Activated naive CD8-positive, alpha-beta T cell treated with anti-CD3 and anti-CD28 coated beads, Interleukin-2, amount 10 ng/mL, durations not matched to agents 7 days and 5 days (primary cell): ENCODE data around the gene RUNX1. TPM values are rescaled to one million over a fixed set of nuclear protein-coding genes. Genes with fewer than 3 reads are reported as not detected.

Experiments used
- ATAC-seq: fragments of 150-1000 bp; cut with Tn5 transposase; one replicate; pipeline ENCODE4 v1.10.0; 2021; ENCODE audit warnings: low read depth, moderate library complexity
- POLR2A ChIA-PET: fragments of 350-600 bp; sonication (Branson Sonifier 250); formaldehyde crosslinking; loops from one replicate; lab custom pipeline; 2021; ENCODE audit warnings: antibody characterized with exemption; lab: Charles Lee
- DNase-seq: peaks from one replicate; pipeline ENCODE4 v3.0.0; 2021
- H3K27ac Mint-ChIP-seq: one replicate; pipeline ENCODE4 v1.8.0; 2022; ENCODE audit warnings: mild to moderate bottlenecking, mixed read lengths
- H3K27me3 Mint-ChIP-seq: one replicate; pipeline ENCODE4 v1.8.0; 2022; ENCODE audit warnings: mild to moderate bottlenecking, moderate library complexity, mixed read lengths
- H3K36me3 Mint-ChIP-seq: one replicate; pipeline ENCODE4 v1.8.0; 2021; ENCODE audit warnings: mild to moderate bottlenecking, mixed read lengths
- H3K4me1 Mint-ChIP-seq: one replicate; pipeline ENCODE4 v1.8.0; 2021; ENCODE audit warnings: mixed read lengths
- H3K4me3 Mint-ChIP-seq: one replicate; pipeline ENCODE4 v1.8.0; 2022; ENCODE audit warnings: mild to moderate bottlenecking, moderate library complexity, mixed read lengths
- H3K9me3 Mint-ChIP-seq: one replicate; pipeline ENCODE4 v1.8.0; 2021; ENCODE audit warnings: mixed read lengths
- total RNA-seq, 2 experiments: library from RNA; stranded (reverse); gene quantifications; one replicate each; pipeline ENCODE4 v1.2.3, GENCODE V29; 2021

The RUNX1 gene
- total RNA-seq, 2 experiments from 2014 or later, result 23.0 to 29.7 TPM

DNA sequence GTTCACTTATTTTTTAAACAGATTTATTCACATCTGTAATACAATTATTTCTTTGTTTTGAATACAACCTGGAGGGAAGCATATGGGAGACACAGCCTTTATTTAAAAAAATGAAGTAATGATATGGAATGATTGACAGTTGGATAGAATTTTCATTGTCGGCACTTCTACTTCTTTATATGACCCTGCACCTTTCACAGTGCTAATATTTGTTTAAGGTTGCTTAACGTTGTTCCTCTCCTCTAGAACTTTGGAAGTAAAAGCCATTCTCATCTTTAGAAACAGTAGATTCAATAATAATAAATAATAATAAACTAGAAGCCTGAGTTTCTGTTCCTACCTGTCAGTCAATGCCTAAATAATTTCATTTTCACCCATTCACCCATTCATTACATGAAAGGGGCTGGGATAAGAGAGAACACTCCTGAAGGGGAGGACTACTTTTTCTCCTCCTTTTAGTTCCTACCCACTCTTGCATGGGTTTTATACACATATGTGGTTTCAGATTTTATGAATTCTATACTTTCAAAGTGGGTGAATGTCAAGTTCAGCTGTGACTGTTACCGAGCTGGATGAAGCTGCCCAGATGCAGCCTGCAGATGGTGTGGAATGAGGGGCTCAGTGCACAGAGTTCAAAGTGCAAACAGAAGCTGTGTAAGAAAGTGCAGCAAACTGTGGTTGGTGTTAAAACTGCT is 9.4 kb downstream of the RUNX1 start:
- Mint-ChIP-seq H3K4me1 (peaks cover 65% of the 10 kb centered on the region), H3K9me3 (no peaks in the 10 kb centered on the region), H3K4me3 (no peak overlapping the region), H3K27me3 (peaks cover 11% of the 10 kb centered on the region), H3K36me3 (peaks cover 6% of the 10 kb centered on the region), H3K27ac (no peak overlapping the region)
- no peak for ATAC-seq
- DNase-seq, result no peak
- POLR2A ChIA-PET, result interaction anchor here (0.6 to 1.3 kb wide), 2 partner anchors 11 to 166 kb away, joined by 3 to 5 read pairs; no protein-coding TSS in a partner anchor

DNA sequence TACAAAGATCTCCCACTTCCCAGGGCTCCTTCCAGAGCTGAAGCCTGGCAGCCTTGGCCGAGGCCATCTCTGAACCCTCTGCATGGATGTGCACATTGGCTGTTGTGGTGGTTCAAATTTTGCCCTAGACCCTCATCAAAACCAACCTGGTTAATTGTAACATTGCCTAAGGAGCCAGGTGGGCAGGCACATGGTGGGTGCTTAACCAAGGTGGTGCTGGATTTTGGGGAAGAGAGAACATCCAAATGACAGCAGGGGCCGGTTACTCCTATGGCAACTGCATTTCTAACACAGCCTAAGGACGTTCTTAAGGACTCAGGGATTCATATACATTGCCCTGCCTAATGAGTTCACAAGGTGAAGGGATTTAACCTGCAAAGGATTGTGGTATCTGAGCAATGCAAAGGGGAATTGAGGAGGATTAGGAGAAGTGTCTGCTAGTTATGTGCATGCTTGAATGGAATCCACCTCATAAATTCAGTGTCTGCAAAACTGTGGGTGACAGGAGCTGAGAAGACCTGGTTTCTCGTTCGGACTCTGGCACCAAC is 10.3 kb downstream of the RUNX1 start:
- no peak for ATAC-seq
- H3K4me1 Mint-ChIP-seq, result peaks cover 57% of the 10 kb centered on the region
- H3K27me3 Mint-ChIP-seq, result peaks cover 12% of the 10 kb centered on the region
- POLR2A ChIA-PET, result interaction anchor here (0.6 to 1.9 kb wide), 6 partner anchors 9 to 625 kb away, joined by 3 to 7 read pairs (median 4); no protein-coding TSS in a partner anchor
- H3K36me3 Mint-ChIP-seq, result peaks cover 4% of the 10 kb centered on the region
- H3K4me3 Mint-ChIP-seq, result peak overlapping the region; percentile 43
- H3K27ac Mint-ChIP-seq, result peak overlapping the region; percentile 57
- no peak for DNase-seq
- no peaks in the 10 kb centered on the region for H3K9me3 Mint-ChIP-seq

DNA sequence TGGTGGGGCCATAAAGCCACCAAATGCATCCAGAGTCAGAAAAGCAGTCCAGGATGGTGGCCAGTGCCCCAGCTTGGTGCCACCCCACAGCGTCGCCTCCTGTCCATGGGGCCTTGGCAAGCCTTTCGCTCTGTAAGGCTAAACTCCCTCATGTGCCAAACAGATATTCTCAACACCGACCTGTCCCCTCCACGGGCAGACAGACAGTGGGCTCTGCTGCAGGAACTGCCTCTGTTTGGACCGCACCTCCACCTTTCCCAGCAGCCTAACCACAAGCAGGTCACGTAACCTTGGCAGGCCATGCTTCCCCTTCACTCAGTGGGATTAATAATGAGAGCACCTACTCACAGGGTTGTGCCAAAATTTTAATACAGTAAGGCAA is 11.7 kb downstream of the RUNX1 start:
- Mint-ChIP-seq H3K27me3 (peaks cover 14% of the 10 kb centered on the region), H3K36me3 (peaks cover 5% of the 10 kb centered on the region), H3K9me3 (peaks cover 3% of the 10 kb centered on the region), H3K4me3 (peak overlapping the region; percentile 51), H3K4me1 (peaks cover 50% of the 10 kb centered on the region), H3K27ac (peak overlapping the region; percentile 72)
- POLR2A ChIA-PET, result interaction anchor here (1.2 to 1.9 kb wide), 2 partner anchors 10 to 48 kb away, joined by 3 to 6 read pairs; no protein-coding TSS in a partner anchor
- ATAC-seq (no peak), DNase-seq (no peak)

DNA sequence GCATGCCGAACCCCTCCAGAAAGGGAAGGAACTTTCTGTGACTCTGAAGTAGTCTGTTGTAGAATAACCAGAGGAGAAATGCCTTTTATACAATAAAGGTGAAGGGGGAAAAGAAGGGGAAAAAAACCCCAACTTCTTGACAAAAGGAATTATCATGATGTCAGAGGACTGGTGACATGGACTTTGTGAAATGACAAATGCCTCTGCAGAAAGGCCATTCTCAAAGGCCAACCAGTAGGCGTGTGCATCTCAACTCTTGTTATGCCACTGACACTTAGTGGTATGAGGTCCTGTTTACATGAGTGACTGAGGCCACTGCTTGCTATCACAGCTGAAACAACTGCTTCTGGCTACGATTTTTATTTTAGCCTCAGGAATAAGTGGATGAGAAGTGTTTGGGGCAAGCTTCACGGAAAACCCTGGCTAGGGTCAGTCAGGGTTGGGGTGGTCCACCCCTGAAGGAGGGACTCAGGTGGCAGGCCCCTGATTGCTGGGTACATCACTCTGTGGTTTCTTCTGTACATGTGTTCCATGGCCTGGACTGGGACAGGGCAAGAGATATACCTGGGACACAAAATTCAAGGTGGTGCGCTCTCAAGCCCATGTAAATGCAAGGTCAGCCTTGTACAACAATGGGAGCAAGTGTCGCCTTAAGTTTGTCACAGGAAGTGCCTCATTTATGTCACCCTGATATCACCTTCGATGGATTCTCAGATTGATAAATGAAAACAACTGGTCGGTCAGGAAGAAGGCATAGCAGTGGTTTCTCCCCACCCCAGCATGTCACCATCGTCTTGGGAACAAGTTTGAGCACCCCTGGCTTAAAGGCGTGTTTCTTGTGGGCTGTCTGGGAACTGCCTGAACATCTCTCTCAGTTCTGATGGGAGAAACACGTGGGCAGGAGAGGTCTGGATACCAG is 12.4 kb downstream of the RUNX1 start:
- peaks cover 14% of the 10 kb centered on the region for H3K27me3 Mint-ChIP-seq
- H3K4me3 Mint-ChIP-seq, result no peak overlapping the region
- peaks cover 5% of the 10 kb centered on the region for H3K36me3 Mint-ChIP-seq
- peaks cover 3% of the 10 kb centered on the region for H3K9me3 Mint-ChIP-seq
- no peak for DNase-seq
- H3K27ac Mint-ChIP-seq, result no peak overlapping the region
- H3K4me1 Mint-ChIP-seq, result peaks cover 46% of the 10 kb centered on the region
- POLR2A ChIA-PET, result interaction anchor here (1.9 kb wide), 1 partner anchor 9 kb away, joined by 6 read pairs; no protein-coding TSS in a partner anchor
- no peak for ATAC-seq

DNA sequence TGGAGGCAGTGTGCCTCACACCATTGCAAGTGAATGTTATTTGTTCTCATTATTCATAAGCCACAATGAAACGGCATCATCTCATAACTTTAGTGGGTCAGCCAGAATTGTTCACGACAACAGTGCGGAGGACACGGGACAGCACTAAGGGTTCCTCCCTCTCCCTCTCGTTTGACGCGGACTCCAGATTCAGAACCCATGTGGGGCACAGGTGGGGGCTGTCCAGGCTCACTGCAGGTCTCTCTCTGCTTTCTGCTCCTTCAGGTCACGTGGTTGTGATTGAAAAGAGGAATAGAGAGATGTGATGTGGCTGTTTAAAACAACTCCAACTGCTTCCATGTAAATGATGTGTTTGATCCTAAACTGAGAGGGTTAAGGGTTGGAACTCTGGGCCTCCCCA is 13.5 kb downstream of the RUNX1 start:
- Mint-ChIP-seq H3K4me3 (no peak overlapping the region), H3K27me3 (peaks cover 10% of the 10 kb centered on the region), H3K4me1 (peaks cover 39% of the 10 kb centered on the region), H3K9me3 (peaks cover 3% of the 10 kb centered on the region), H3K36me3 (peaks cover 6% of the 10 kb centered on the region), H3K27ac (no peak overlapping the region)
- DNase-seq, result no peak
- POLR2A ChIA-PET, result no interaction called here
- no peak for ATAC-seq

DNA sequence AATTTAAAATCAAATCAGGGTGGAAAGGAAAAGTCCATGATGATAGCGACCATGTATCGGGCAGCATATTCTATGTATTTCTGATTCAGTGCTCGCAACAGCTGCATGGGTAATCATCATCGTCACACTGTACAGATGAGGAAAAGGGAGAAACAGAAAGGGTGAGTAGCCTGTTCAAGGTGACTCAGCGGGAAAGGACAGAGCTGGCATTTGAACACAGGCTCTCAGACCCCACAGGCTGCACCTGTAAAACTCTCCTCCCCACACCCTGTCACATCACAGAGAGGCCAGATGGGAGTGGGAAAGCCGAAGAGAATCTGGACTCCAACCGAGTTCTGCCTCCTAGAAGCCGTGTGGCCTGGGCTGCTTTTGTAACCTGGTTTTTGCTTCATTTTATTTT is 14.0 kb downstream of the RUNX1 start:
- POLR2A ChIA-PET, result no interaction called here
- Mint-ChIP-seq H3K36me3 (peaks cover 7% of the 10 kb centered on the region), H3K27me3 (peaks cover 7% of the 10 kb centered on the region), H3K4me3 (no peak overlapping the region), H3K9me3 (peaks cover 3% of the 10 kb centered on the region), H3K4me1 (peaks cover 37% of the 10 kb centered on the region), H3K27ac (peak overlapping the region; percentile 17)
- DNase-seq (no peak), ATAC-seq (no peak)

DNA sequence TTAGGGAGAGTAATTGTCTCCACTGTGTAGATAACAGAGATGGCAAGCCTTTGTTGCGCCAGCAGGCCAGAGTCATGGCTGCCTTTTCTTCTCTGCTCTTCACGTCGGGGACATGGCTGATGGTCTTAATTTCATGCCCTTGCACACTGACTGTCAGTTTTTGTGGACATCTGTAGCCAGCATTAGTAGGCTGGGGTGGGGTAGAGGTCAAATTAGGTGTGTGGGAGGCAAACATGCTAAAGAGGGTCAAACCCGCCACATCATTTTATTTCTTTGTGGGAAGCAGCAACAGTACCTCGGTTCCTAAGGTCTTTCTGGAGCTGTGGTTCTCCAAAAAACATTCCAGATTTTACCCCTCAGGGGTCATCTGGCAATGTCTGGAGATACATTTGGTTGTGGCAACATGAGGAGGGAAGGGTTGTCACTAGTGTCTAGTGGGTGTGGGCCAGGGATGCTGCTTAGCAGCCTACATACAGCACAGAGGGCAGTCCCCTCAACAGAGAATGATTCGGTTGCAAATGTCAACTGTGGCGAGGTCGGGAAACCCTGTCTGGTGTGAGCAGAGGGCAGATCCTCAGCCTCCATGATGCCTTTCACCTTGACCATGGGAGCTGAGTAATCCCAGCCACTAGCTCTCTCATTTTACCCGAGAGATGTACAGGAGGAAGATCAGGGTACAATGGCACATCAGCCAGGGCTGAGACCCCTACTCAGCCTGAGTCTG is 14.7 kb downstream of the RUNX1 start:
- no peak overlapping the region for H3K4me3 Mint-ChIP-seq
- peaks cover 37% of the 10 kb centered on the region for H3K4me1 Mint-ChIP-seq
- H3K36me3 Mint-ChIP-seq, result peaks cover 7% of the 10 kb centered on the region
- POLR2A ChIA-PET, result no interaction called here
- no peak for ATAC-seq
- H3K27ac Mint-ChIP-seq, result no peak overlapping the region
- peaks cover 3% of the 10 kb centered on the region for H3K9me3 Mint-ChIP-seq
- H3K27me3 Mint-ChIP-seq, result peaks cover 7% of the 10 kb centered on the region
- no peak for DNase-seq

DNA sequence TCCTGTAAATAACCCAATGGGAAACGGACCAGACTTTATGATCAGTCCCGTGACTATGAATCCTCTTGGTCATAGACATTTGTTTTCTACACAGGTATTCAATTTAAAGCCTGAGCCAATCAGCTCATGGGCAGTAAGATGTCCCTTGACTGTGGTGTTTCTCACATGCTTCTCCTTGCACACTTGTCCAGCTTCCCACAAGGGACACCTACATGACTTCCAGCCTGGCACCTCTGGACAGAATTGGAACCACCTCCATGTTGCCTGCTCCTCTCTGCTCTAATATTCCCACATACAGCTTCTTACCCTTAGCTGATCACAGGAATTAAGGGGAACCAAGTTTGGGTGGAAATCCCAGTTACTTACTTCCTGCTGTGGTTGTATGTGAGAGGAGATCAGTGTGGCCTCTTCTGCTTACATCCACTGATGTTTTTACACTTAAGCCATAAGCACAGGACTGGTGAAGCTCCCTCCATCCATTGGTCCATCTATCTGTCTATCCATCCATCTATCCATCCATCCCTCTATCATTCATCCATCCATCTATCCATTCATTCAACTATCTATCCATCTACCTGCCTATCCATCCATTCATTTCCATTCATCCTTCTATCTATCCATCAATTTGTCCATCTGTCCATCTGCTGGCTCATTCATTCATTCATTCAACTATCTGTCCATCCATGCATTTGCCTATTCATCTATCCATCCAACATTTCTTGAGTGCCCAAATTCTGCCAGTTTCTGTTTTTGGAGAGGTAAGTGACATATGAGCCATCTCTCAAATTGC is 16.4 kb downstream of the RUNX1 start:
- peaks cover 7% of the 10 kb centered on the region for H3K36me3 Mint-ChIP-seq
- H3K4me3 Mint-ChIP-seq, result no peak overlapping the region
- POLR2A ChIA-PET, result interaction anchor here (1.5 kb wide), 1 partner anchor 143 kb away, joined by 3 read pairs; no protein-coding TSS in a partner anchor
- ATAC-seq (no peak), DNase-seq (no peak)
- peaks cover 42% of the 10 kb centered on the region for H3K4me1 Mint-ChIP-seq
- no peak overlapping the region for H3K27ac Mint-ChIP-seq
- peaks cover 3% of the 10 kb centered on the region for H3K9me3 Mint-ChIP-seq
- peaks cover 7% of the 10 kb centered on the region for H3K27me3 Mint-ChIP-seq

DNA sequence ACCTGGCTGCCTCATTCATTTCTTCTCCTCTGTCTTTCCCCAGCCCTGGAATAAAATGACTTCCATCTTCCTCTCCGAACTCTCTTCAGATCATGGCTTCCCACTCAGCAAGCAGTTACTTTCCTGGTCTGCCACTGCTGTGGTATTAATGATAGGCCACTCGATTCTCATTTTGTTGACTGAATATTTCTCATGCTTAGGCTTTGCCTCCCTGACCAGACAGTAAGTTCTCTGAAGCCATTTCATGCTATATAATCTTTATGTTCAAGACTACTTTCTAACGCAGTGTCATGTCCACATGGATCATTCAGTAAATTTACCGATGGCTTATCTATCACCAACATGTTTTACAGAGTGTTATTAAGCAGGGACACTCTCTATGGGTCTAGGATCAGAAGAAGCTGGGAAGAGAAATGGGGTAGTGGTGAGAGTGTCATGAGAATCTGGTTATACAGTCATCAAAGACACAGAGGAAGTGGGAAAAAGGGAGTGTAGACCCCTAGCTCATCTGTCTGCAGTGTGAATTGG is 20.6 kb downstream of the RUNX1 start:
- peaks cover 56% of the 10 kb centered on the region for H3K4me1 Mint-ChIP-seq
- peaks cover 2% of the 10 kb centered on the region for H3K27me3 Mint-ChIP-seq
- DNase-seq, result no peak
- no peak overlapping the region for H3K4me3 Mint-ChIP-seq
- peak overlapping the region; percentile 99 for H3K27ac Mint-ChIP-seq
- ATAC-seq, result no peak
- peaks cover 9% of the 10 kb centered on the region for H3K36me3 Mint-ChIP-seq
- peaks cover 3% of the 10 kb centered on the region for H3K9me3 Mint-ChIP-seq
- POLR2A ChIA-PET, result interaction anchor here (0.5 to 4.1 kb wide), 8 partner anchors 10 to 140 kb away, joined by 3 to 39 read pairs (median 4); no protein-coding TSS in a partner anchor

DNA sequence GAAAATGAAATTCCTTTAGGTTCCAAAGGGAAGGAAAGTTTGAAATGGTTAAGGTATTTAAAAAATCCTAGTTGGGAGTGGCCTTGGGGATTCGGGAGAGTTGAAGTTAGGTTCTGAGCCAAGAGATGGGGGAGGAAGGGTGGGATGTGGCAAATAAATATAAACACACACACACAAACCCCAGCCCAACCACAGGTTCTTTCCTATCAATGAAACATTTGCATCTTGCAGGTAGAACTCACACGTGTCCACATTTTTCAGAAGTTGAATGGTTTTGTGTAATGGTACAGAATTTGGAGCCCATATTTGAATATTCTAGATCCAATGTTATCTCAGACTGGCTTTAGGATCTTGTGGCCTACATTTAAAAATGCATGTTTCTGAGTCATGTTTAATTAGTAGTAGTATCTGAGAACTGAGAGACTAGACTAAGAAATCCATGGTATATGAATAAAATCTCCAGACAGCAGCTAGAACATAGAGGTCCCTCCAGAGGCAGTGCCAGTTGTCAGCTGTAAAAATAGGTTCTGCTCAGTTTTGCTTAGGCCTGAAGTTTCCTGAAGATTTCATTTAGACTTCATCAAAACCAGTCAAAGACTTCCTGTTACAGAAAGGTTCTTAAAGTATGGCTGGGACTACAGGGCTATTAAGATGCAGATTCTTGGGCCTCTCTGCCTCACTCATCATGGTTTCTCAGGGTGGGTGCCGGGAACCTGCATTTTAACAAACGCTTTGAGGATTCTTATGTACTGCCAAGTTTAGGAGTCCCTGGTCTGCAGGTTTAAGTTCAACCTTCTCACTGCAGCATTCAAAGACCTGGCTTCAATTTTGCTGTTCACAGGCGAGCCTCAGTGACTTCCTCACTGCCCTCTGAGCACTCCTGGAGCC is 21.3 kb downstream of the RUNX1 start:
- peak overlapping the region; percentile 89 for H3K4me3 Mint-ChIP-seq
- ATAC-seq (no peak), DNase-seq (no peak)
- POLR2A ChIA-PET, result interaction anchor here (1.1 to 4.1 kb wide), 4 partner anchors 10 to 48 kb away, joined by 3 to 39 read pairs (median 5); no protein-coding TSS in a partner anchor
- peak overlapping the region; percentile 99 for H3K27ac Mint-ChIP-seq
- H3K27me3 Mint-ChIP-seq, result no peaks in the 10 kb centered on the region
- peaks cover 8% of the 10 kb centered on the region for H3K36me3 Mint-ChIP-seq
- H3K9me3 Mint-ChIP-seq, result peaks cover under 1% of the 10 kb centered on the region
- H3K4me1 Mint-ChIP-seq, result peaks cover 55% of the 10 kb centered on the region
